Limb (tissue), 2 donors: Measurements from ENCODE around the gene CORO1C.

ENCODE experiments used
- DNase-seq, 2 donors: peaks; one replicate each; pipeline ENCODE4 v3.0.0-alpha.2; 2016; ENCODE audit errors: extremely low spot score in 2 of 2

CORO1C gene

GRCh38 chr12:108616359-108616758 lies 115.0 kb downstream of the CORO1C start:
- no peak for DNase-seq

GRCh38 chr12:108615918-108616317 lies 115.4 kb downstream of the CORO1C start:
- DNase-seq = no peak

- DNase-seq = no peak
Observed at GRCh38 chr12:108614639-108615038, 116.7 kb downstream of the CORO1C start.

- DNase-seq = no peak
Observed at GRCh38 chr12:108614041-108614440, 117.3 kb downstream of the CORO1C start.

GRCh38 chr12:108613548-108613947 lies 117.8 kb downstream of the CORO1C start:
- DNase-seq = no peak

- DNase-seq = no peak
Observed at GRCh38 chr12:108612788-108613282, 118.5 kb downstream of the CORO1C start.

GRCh38 chr12:108611884-108612415 lies 119.4 kb downstream of the CORO1C start:
- no peak for DNase-seq

- no peak for DNase-seq
Observed at GRCh38 chr12:108610856-108611605, 120.3 kb downstream of the CORO1C start.

GRCh38 chr12:108610336-108610815 lies 120.9 kb downstream of the CORO1C start:
- no peak for DNase-seq

- DNase-seq = peak; percentile 86 to 91
Observed at GRCh38 chr12:108609537-108610335, 121.6 kb downstream of the CORO1C start.

- no peak for DNase-seq
Observed at GRCh38 chr12:108608616-108609015, 122.7 kb downstream of the CORO1C start.

GRCh38 chr12:108607981-108608600 lies 123.2 kb downstream of the CORO1C start:
- DNase-seq = no peak

- no peak for DNase-seq
Observed at GRCh38 chr12:108606492-108606891, 124.8 kb downstream of the CORO1C start.

- DNase-seq = no peak
Observed at GRCh38 chr12:108605690-108606406, 125.5 kb downstream of the CORO1C start.

GRCh38 chr12:108605000-108605689 lies 126.2 kb downstream of the CORO1C start:
- DNase-seq = no peak

GRCh38 chr12:108604208-108604941 lies 126.9 kb downstream of the CORO1C start:
- DNase-seq = no peak

- DNase-seq = no peak
Observed at GRCh38 chr12:108603743-108604142, 127.6 kb downstream of the CORO1C start.

GRCh38 chr12:108602976-108603704 lies 128.2 kb downstream of the CORO1C start:
- DNase-seq = no peak

- DNase-seq = no peak
Observed at GRCh38 chr12:108602209-108602705, 129.1 kb downstream of the CORO1C start.
